ENCODE results near the gene CCDC8. TPM values are rescaled to one million over a fixed set of nuclear protein-coding genes. Genes with fewer than 3 reads are reported as not detected.

The CCDC8 gene
- polyA plus RNA-seq, 1 of the 3 experiments (the other 2 are of a cell fraction): 0.03 TPM

GRCh38 chr19:46423188-46423587 lies 9.8 kb upstream of the CCDC8 start:
- H4K20me1 ChIP-seq (ENCODE audit: insufficient read depth): no peaks in the 10 kb centered on the region
- no peak overlapping the region for H3K4me3 ChIP-seq (ENCODE audit: low read depth in 2 of 2, low read length in 1 of 2)
- peaks cover 0 to 18% of the 10 kb centered on the region in 2 experiments; a peak in 2 of 4 replicates for H3K4me1 ChIP-seq (ENCODE audit: control insufficient read depth in 1 of 2, insufficient read depth in 2 of 2, low read depth in 1 of 2, low read length in 1 of 2)
- ChIA-PET CTCF (interaction anchor here (1.9 kb wide), 1 partner anchor 64 kb away, joined by 6 read pairs; no protein-coding TSS in a partner anchor), POLR2A (no interaction called here)
- no peaks in the 10 kb centered on the region for H3K9me2 ChIP-seq
- WGBS (ENCODE audit: low lambda C conversion rate): 59% methylated on average over 5 of the region's 5 CpGs
- H3K27me3 ChIP-seq (ENCODE audit: insufficient read depth): no peaks in the 10 kb centered on the region
- no peak overlapping the region for H2AFZ ChIP-seq (ENCODE audit: low read depth)
- TF ChIP-seq ELF1 (IDR thresholded peaks at IDR 0.05) (no peak), GABPA (IDR thresholded peaks at IDR 0.05; ENCODE audit: low read depth) (no peak)
- no peak overlapping the region for H3K9ac ChIP-seq
- no peak for DNase-seq
- no peak overlapping the region for H3K27ac ChIP-seq (ENCODE audit: low read depth in 2 of 2, low read length in 1 of 2)
- H3K9me3 ChIP-seq: no peaks in the 10 kb centered on the region
- H3F3A ChIP-seq (replicated peaks; ENCODE audit: insufficient read depth): no peaks in the 10 kb centered on the region
- H3K36me3 ChIP-seq (replicated peaks in 1 of 2; ENCODE audit: control insufficient read depth in 1 of 2, insufficient read depth in 2 of 2, low read length in 1 of 2): no peaks in the 10 kb centered on the region
- H3K79me2 ChIP-seq (ENCODE audit: insufficient read depth): no peaks in the 10 kb centered on the region
- no peak overlapping the region for H3K4me2 ChIP-seq

DNA sequence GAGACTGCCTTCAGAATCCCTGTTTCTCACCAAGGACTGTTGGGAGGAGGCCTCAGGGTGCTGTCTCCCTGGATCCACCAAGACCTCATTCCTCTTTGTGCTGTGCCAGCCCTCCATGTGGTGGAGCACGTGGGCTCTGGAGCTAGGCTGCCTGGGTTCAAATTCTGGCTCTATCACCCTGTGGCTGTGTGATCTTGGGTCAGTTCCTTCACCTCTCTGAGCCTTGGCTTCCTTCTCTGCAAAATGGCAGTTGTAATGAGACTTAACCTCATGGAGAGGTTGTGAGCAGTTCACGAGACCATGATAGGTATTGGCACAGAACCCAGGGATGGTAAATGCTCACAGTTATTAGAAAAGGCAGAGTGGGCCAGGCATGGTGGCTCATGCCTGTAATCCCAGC lies 9.0 kb upstream of the CCDC8 start:
- no peaks in the 10 kb centered on the region for H3K9me3 ChIP-seq
- no peak overlapping the region for H3K9ac ChIP-seq
- peaks cover 0 to 9% of the 10 kb centered on the region in 2 experiments; a peak in 2 of 4 replicates for H3K4me1 ChIP-seq (ENCODE audit: control insufficient read depth in 1 of 2, insufficient read depth in 2 of 2, low read depth in 1 of 2, low read length in 1 of 2)
- ChIA-PET POLR2A (no interaction called here), CTCF (interaction anchor here (0.9 kb wide), 1 partner anchor 27 kb away, joined by 3 read pairs; no protein-coding TSS in a partner anchor)
- no peaks in the 10 kb centered on the region for H3K27me3 ChIP-seq (ENCODE audit: insufficient read depth)
- no peaks in the 10 kb centered on the region for H3K36me3 ChIP-seq (replicated peaks in 1 of 2; ENCODE audit: control insufficient read depth in 1 of 2, insufficient read depth in 2 of 2, low read length in 1 of 2)
- H3K4me3 ChIP-seq (ENCODE audit: low read depth in 2 of 2, low read length in 1 of 2): no peak overlapping the region
- no peaks in the 10 kb centered on the region for H3K79me2 ChIP-seq (ENCODE audit: insufficient read depth)
- no peak for DNase-seq
- no peaks in the 10 kb centered on the region for H3K9me2 ChIP-seq
- TF ChIP-seq JUND (IDR thresholded peaks at IDR 0.05): no peak
- no peak for TF ChIP-seq POLR2AphosphoS5 (IDR thresholded peaks at IDR 0.05; ENCODE audit: low read depth, low read length)
- TF ChIP-seq USF2 (IDR thresholded peaks at IDR 0.05; ENCODE audit: borderline replicate concordance, low read depth, low read length): no peak
- TF ChIP-seq GATA2 (CRISPR knock-in tag; IDR thresholded peaks at IDR 0.05): no peak
- no peak for TF ChIP-seq PBX3 (IDR thresholded peaks at IDR 0.05)
- no peak for TF ChIP-seq EP300 (IDR thresholded peaks at IDR 0.05; ENCODE audit: borderline replicate concordance in 1 of 2, low read depth in 1 of 2, low read length in 1 of 2)
- no peak for TF ChIP-seq ELF1 (IDR thresholded peaks at IDR 0.05)
- TF ChIP-seq FOXJ3 (CRISPR knock-in tag; IDR thresholded peaks at IDR 0.05): no peak
- no peak for TF ChIP-seq MAX (IDR thresholded peaks at IDR 0.05; ENCODE audit: low read depth)
- no peak for TF ChIP-seq NRF1 (IDR thresholded peaks at IDR 0.05; ENCODE audit: low read depth, low read length)
- no peak for TF ChIP-seq IRF3 (IDR thresholded peaks at IDR 0.05; ENCODE audit: low read depth, low read length)
- no peak for TF ChIP-seq REST (IDR thresholded peaks at IDR 0.05; ENCODE audit: low read depth, low read length)
- TF ChIP-seq YY1 (IDR thresholded peaks at IDR 0.05; ENCODE audit: low read depth): no peak
- TF ChIP-seq SMC3 (IDR thresholded peaks at IDR 0.05; ENCODE audit: low read depth, low read length): no peak
- H3K27ac ChIP-seq (ENCODE audit: low read depth in 2 of 2, low read length in 1 of 2): no peak overlapping the region
- H2AFZ ChIP-seq (ENCODE audit: low read depth): no peak overlapping the region
- no peaks in the 10 kb centered on the region for H4K20me1 ChIP-seq (ENCODE audit: insufficient read depth)
- H3F3A ChIP-seq (replicated peaks; ENCODE audit: insufficient read depth): no peaks in the 10 kb centered on the region
- WGBS (ENCODE audit: low lambda C conversion rate): 60% methylated on average over 2 of the region's 2 CpGs
- no peak overlapping the region for H3K4me2 ChIP-seq

All from SK-N-SH (cell line).